Fibroblast of the aortic adventitia (primary cell): ENCODE data around the gene PHACTR1. TPM values are rescaled to one million over a fixed set of nuclear protein-coding genes. Genes with fewer than 3 reads are reported as not detected.

Experiments
- DNase-seq: peaks from one replicate; pipeline ENCODE4 v3.0.0-alpha.2; 2010; ENCODE audit warnings: low read depth
- H3K4me3 ChIP-seq: 2 replicates; pipeline ENCODE4 v1.5.1; 2011; ENCODE audit warnings: low read depth, mild to moderate bottlenecking, control low read depth, low read length, moderate library complexity
- total RNA-seq: library from RNA; depleted of rRNA; stranded (reverse); fragments of >200 nt; gene quantifications from 2 replicates; pipeline ENCODE4 v1.2.3, GENCODE V29; 2012; ENCODE audit warnings: low replicate concordance
- TF ChIP-seq, protein P1 (sequence below): IDR thresholded peaks from 2 replicates; pipeline ENCODE4 v1.5.1; 2011; ENCODE audit warnings: mild to moderate bottlenecking, low read length, control low read depth, inconsistent platforms; ENCODE audit not compliant: insufficient read depth

Gene PHACTR1
- total RNA-seq, 1 donor, result 0.99 TPM

DNA sequence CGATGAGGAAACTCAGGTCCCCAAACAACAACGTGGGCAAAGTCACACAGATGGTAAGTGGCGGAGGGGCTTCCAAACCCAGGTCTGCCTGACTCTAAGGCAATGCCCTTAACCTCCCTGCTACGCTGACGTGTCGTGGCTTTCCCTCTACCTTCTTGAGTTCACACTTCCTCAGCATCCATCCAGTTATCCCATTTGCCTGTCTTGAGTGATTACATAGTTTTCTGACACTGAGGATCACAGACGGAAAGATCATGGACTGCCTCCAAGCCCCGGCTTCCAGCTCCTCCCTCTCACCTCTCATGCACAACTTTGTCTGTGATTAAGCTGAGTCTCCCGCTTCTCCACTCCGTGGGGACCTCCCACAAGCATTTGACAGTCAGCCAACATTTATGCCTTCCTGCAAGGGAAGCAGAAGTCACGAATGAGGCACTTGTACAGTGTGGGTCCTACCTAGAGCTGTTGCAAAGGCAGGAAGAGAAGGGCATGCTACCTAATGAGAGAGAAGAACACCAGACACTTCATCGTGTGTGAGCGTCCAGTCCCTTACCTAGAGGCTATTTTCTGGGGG is 578.0 kb downstream of the PHACTR1 start:
- TF ChIP-seq, protein P1, sequence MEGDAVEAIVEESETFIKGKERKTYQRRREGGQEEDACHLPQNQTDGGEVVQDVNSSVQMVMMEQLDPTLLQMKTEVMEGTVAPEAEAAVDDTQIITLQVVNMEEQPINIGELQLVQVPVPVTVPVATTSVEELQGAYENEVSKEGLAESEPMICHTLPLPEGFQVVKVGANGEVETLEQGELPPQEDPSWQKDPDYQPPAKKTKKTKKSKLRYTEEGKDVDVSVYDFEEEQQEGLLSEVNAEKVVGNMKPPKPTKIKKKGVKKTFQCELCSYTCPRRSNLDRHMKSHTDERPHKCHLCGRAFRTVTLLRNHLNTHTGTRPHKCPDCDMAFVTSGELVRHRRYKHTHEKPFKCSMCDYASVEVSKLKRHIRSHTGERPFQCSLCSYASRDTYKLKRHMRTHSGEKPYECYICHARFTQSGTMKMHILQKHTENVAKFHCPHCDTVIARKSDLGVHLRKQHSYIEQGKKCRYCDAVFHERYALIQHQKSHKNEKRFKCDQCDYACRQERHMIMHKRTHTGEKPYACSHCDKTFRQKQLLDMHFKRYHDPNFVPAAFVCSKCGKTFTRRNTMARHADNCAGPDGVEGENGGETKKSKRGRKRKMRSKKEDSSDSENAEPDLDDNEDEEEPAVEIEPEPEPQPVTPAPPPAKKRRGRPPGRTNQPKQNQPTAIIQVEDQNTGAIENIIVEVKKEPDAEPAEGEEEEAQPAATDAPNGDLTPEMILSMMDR, result no peak
- no peak overlapping the region for H3K4me3 ChIP-seq
- no peak for DNase-seq

DNA sequence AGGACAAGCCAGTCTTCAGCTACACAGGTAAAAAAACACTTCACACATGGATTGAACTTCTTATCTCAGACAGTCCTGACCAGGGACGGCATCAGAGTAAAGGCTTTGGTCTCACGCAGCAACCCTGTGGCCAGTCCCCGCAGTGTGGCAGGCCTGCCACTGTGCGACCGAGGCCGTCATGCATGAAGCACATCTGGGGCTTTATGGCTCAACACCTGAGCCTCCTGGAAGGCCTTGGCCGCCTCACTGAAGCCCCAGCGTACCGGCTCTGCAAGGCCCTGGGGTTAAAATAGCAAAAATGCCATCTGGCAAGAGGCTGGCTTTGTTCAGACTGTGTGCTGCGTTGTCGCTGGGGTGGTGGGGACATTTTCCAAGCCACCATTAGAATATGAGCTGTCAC is 579.0 kb downstream of the PHACTR1 start:
- DNase-seq, result no peak
- no peak overlapping the region for H3K4me3 ChIP-seq
- TF ChIP-seq, protein P1, result no peak

DNA sequence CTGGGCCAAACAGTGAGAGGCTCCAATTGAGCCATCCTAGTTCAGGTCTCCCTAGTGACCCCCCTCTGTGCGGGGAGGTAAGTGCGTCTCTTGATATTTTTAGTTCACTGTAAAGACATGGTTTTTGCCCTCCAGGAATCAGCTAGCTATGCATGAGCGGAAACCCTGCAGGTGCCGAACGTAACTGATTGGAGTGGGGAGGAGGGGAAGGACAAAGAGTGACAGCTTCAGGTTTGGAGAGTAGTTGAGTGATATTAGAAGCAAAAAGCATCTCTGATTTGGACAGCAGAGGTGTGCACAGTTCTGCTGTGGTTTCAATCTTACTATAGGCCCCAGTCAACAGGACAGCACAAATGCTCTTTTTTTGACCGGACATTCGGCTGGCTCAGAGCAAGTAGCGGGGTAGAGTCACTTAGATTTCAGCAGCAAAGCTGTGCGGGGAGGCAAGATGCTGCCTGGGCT is 580.0 kb downstream of the PHACTR1 start:
- no peak overlapping the region for H3K4me3 ChIP-seq
- TF ChIP-seq, protein P1, result no peak
- no peak for DNase-seq

DNA sequence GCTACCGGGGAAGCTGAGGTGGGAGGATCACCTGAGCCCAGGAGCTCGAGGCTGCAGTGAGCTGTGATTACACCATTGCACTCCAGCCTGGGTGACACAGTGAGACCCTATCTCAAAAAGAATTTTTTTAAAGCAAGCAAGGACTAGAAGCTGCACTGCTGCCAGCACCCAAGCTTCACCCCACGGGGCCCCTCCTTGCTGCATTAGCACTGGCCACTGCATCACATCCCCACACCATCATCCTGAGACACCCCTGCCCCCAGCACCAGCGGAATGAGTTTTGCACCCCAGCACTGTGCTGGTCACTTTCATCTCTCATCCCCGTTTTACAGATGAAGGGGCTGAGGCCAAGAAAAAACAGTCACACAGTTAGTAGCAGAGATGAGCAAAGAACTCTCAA is 580.8 kb downstream of the PHACTR1 start:
- H3K4me3 ChIP-seq, result no peak overlapping the region
- DNase-seq, result no peak
- TF ChIP-seq, protein P1, result no peak

DNA sequence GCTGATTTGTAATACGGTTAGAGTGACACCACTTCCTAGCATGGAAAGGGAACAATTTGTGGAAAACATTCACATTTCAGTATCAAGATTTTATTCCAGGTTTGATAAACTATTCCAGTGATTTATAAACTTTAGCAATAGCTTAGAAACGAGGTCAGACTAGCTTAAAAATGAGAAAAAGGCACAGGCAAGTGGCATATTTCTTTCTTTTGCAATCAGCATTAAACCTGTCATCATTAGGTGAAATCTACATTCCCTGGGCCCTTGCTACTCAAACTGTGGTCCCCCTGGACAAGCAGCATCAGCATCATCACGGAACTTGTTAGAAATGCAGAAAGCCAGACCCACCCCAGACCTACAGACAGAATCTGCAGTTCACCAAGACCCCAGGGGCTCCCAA is 581.9 kb downstream of the PHACTR1 start:
- DNase-seq, result no peak
- TF ChIP-seq, protein P1, result no peak
- H3K4me3 ChIP-seq, result no peak overlapping the region

DNA sequence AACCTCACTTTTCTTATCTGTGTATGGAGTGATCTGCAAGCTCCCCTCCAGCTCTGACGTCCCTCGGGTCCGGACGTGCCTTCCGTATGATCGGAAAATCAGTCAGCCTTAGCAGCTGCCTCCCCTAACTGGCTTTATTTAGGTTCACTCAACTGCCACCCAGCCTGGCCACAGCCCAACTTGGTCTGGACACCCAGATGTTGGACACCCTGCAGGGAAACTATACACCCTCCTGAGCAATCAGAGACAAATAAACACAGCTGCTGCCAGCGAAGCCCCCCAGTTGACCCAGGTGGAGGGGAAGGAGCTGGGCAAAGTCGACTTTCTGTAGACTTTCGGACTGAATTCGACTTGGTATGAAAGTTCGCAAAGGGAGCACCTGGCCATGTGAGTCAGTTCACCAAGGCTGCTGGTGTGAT is 582.8 kb downstream of the PHACTR1 start:
- H3K4me3 ChIP-seq, result no peak overlapping the region
- no peak for DNase-seq
- TF ChIP-seq, protein P1, result no peak

DNA sequence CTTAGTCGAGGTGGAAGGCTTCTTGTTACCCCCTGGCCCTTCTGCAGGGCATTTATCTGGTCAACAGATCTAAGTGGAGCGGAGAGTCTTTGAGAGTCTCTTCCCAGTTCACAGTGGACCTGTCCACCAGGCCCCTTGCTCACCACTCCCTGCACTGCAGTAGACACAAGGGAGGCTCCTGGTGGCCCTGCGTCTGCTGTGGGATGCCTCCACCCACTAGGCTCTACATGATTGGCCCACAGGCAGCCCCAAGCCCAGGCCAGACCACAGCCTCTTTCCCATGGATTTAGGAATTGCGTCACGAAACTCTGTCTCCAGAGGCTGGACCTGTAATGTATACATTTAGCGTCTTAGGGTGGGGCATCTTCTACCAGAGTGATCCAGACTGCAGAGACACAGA is 583.4 kb downstream of the PHACTR1 start:
- H3K4me3 ChIP-seq, result no peak overlapping the region
- TF ChIP-seq, protein P1, result no peak
- no peak for DNase-seq
